GM19455 (cell line): ENCODE results near the gene CELF4.
"Not testable (repeated sequence)": the region's sequence is repeated elsewhere in the genome, so short reads cannot be mapped to it uniquely, and the experiment has no call there.

Experiments used
- ATAC-seq: cut with Tn5 transposase; IDR thresholded peaks from one replicate; pipeline ENCODE4 v1.9.1; 2021; ENCODE audit not compliant: unreplicated experiment

Gene CELF4

DNA sequence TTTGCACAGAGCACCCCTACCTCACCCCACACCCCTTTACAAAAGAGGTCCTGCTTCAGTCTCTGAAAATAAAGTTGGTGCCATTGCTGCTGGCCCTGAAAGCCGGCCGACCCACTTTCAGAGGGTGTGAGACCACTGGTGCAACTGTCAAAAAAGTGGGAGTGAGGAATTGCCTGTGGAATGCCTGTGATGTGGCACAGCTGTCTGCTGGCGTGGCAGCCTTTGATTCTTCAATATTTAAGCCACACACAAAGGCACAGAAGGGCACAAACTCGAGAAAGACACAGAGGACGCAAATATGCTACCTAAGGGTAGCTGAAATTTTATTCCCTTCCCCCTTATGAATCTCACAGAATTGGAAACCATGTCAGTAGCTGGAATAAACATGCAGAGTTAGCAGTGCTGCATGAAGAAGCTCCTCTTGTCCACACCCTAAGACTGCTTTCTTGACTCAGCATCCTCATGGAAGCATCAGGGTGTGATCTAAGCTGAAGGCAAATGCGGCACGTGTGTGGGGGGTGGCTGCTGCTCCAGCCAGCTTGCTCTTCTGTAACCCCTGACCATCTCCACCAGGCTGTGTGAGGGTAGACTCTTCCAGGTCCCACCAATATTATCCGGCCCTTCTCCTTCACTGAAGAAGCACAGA is 92.3 kb downstream of the CELF4 start:
- no peak for ATAC-seq

DNA sequence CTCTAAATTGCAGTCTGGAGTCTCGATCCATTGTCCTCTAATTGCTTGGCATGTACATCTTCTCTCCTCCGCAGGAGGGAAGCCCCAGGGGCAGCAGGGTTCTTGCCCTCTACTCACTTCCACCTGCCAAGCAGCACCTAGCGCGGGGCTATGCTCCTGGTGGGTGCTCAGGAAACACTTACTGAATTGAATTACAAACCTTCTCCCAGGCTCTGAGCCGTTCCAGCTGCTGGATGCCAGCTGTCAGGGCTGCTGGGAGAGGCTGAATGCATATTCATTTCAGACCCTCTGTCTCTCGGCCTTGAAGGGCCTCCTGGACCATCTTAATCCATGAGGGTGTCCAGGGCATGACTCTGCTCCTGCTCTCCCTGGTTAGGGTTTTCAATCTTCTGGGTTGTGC is 94.0 kb downstream of the CELF4 start:
- no peak for ATAC-seq

DNA sequence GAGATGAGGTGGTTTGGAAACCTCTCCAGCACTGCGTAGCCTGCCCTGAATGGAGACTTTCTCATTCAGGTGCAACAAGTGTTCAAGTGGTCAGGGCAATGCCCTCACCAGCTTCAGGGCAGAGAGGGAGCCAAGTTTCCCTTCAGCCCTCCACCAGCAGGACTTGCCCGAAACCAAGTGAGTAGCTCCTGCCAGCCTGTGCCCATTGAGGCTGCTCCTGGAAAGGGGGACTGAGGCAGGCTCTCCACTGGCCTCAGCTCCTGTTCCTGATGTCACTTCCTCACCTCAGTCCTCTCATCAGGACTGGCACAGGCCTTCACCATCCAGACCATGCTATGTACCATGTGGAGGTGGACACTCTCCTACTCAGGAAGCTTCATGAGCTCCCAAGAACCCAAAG is 94.6 kb downstream of the CELF4 start:
- ATAC-seq = no peak

- no peak for ATAC-seq
These were observed 98.5 kb downstream of the CELF4 start for GRCh38 chr18:37467002-37467662.

GRCh38 chr18:37465958-37466357 is 99.6 kb downstream of the CELF4 start:
- no peak for ATAC-seq

DNA sequence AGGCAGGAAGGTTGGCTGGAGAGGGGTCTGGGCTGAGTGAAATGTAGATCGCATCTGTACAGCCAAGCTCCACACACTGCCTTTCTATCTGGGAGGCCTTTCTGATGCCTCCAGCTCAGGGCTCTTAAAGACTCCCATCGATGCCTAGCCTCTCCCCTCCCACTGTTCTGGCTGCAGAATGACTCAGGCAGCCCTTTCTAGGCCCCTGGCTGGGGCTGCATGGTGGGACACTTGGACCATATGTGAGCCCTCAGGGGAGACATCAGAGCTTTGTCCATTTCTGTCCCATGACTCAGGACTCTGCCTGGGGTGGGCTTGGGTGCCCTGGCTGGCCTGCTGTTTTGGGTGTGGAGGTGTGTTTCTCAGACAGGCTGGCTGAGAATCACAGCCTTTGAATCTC is 101.3 kb downstream of the CELF4 start:
- no peak for ATAC-seq

DNA sequence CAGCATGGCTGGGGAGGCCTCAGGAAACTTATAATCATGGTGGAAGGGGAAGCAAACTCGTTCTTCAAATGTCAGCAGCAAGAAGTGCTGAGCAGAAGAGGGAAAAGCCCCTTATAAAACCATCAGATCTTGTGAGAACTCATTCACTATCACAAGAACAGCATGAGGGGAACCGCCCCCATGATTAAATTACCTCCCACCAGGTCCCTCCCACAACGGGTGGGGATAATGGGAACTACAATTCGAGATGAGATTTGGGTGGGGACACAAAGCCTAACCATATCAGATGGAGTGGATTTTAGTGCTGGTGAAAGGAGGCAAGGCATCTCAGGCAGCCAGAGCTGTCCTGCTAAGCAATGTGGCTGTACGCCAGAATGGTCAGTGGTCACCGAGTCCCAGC is 104.3 kb downstream of the CELF4 start:
- not testable (repeated sequence) for ATAC-seq

DNA sequence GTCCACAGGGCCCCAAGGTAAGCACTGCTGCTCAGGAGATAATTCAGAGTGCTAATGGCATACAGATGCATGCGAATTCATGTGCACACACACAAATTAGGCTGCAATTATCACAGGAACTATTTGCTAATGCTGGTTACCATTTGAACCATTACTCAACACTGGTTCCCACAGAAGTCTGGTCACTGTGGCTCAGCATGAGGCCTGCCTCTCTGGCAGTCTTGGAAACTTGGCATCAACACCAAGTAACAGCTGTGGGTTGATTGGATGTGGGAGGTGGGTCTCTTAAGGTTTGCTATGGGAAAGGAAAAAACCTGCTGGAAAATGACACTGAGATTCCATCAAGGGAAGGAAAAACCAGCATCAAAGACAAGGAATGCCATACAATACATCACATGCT is 105.0 kb downstream of the CELF4 start:
- ATAC-seq = no peak

DNA sequence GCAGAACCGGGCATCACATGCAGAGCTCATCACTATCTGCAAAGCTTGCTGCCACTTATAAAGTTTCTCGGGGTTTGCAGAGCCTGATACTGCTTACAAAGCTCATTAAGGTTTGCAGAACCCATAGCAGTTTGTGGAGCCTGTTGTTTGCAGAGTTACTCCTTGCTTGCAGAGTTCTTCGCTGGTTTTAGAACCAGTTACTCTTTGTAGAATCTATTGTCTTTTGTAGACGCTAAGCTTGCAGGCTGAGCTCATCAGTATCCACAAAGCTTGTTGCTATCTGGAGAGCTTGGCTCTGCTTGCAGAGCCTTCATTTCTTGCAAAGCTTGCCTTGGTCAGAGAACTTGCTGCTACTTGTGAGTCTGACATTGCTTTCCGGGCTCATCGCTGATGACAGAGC is 106.9 kb downstream of the CELF4 start:
- ATAC-seq = no peak

DNA sequence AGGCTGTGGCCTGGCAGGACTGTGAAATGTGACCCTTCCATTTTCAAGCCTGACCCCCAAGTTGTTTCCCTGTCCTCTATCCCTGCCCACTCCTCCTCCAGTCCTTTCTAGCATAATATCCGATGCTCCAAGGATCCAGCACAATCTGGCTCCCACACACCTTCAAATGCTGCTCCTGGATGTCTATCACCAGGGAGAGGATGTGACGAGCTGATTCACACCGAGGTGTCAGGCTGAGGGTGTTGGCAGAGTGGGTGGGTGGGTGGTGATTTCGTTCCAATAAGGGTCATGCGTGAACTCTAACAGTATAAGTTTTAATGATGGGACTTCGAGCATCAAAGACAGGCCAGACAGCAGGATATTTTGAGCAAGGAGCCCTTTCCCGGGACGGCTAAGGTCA is 107.8 kb downstream of the CELF4 start:
- no peak for ATAC-seq

GRCh38 chr18:37457341-37457740 is 108.3 kb downstream of the CELF4 start:
- ATAC-seq = no peak

DNA sequence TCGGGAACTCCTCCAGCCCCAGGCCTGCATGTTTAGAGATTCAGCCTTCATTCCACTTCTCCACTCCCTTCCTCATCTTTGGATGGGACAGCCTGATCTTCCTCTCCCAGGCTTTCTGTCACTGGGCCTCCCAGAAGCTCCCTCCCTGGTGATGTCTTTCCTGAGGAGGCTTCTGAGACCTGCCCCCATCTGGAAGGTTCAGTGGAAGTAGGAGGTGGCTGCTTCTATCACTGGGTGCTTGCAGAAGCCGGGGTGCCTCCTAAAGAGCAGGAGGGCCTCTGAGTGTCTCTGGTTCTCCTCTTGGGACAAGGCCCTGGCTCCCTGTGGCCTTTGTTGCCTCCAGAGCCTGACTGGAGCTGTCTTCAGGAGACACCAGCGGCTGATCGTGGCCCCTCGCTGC is 108.7 kb downstream of the CELF4 start:
- ATAC-seq = no peak

- ATAC-seq = no peak
These were observed 109.2 kb downstream of the CELF4 start for GRCh38 chr18:37456395-37456794.

DNA sequence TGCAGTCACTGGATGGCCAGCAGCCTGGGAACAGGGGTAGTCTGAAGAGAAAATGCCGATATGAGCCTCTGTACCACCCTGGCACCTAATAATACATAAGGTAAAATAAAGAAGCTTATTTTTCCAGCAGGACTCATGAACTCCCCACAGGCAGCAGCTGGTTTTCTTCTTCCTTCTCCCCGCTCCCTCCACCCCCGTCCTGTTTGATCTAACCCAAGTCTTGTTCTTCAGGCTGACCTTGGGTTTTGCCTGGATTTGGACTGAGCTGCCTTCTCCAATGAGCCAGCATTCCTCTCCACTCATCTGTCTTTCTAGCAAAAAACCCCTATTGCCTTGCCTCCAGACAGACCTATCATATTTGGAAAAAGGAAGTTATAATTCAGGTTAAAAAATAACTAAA is 111.8 kb downstream of the CELF4 start:
- no peak for ATAC-seq

DNA sequence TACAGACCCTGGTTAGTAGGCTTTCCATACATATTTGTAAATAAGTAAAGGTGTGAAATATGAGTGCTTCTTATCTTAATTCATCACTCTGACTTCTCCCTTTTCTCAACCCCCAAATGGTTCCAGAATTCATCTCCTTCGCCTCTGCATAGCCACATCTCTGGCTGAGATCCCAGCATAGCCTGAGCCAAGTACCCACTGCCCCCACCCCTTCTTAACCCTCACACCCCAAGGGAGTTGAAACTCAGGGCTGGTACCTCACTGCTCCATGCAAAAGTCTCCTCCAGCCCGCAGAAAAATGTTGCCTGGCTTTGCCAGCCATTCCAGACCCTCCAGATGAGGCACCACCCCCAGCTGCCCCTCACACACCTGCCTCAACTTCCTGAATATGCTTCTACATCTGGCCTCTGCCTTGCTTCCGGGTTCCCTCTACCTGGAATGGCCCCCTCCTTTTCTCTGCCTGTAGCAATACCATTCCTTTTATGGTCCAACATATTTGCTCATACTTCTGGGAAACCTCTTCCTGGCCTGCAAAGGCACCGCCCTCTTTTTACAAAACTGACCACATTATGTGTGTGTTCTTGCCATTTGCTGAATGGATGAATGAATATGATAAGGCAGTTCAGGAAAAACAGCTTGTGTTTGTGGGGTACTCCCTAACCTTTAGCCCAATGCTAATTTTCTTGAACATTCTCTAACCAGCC is 112.8 kb downstream of the CELF4 start:
- no peak for ATAC-seq

- no peak for ATAC-seq
These were observed 113.6 kb downstream of the CELF4 start for GRCh38 chr18:37452015-37452414.

GRCh38 chr18:37451239-37451825 is 114.3 kb downstream of the CELF4 start:
- ATAC-seq = no peak

DNA sequence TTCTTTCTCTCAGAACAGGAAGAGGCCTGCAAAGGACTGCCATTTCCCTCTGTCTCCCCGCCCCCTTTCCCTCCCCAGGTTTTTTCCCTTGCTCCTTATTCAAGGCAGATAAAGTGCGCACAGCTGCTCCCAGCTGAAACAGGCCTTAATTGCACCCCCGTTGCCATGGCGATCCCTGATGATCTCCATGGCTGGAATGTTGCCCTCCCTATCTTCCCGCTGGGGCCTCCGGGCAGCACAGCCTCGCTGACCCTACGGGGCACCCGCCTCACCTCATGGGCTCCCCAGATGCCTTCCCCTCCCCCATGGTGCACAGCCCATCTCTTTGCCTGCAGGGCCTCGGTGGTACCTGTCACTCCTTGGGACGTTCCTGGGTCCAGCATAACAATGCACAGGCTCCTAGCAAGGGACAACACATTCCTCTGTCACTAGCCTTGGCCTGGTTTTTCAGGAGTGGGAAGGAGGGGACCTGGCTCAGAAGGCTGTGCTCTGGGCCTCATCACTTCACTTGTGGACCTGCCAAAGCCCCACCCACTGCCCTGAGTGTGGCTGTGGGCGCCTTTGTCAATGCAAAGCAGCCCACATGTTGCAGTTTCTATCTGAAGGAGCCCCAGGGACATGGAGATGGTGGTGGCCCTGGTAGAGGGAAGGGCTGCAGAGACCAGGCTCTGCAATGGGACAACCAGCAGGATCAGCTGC is 115.0 kb downstream of the CELF4 start:
- ATAC-seq = no peak

DNA sequence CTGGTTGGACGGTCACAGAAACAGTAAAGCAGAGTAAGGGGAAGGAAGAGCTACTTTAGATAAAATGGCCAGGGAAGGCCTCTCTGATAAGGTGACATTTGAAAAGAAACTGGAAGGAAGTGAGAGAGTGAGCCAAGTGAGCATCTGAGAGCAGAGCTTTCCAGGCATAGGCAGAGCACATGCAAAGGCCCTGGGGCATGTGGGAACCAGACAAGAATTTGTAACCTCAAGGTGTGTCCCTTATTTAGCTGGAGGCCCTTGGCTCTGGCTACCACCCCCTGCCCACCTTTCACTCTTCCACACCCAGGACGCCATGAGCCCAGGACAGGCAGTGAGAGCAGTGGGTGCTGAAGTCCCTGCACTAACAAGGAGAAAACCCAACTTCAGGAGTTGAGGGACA is 116.0 kb downstream of the CELF4 start:
- no peak for ATAC-seq

GRCh38 chr18:37448946-37449345 is 116.7 kb downstream of the CELF4 start:
- ATAC-seq = no peak
